NCI-H1694 treated with DMSO at 0.1 percent for 48 hours (cell line): ENCODE data around the gene CR1.
"Not testable (repeated sequence)": the region's sequence is repeated elsewhere in the genome, so short reads cannot be mapped to it uniquely, and the experiment has no call there.

Experiments
- DNase-seq: peaks from one replicate; lab custom pipeline; 2025; lab: John Stamatoyannopoulos, UW

Gene CR1

GRCh38 chr1:207589506-207589905 lies 93.5 kb downstream of the CR1 start:
- not testable (repeated sequence) for DNase-seq

GRCh38 chr1:207591205-207591604 lies 95.2 kb downstream of the CR1 start:
- DNase-seq: not testable (repeated sequence)

- not testable (repeated sequence) for DNase-seq
Measured at GRCh38 chr1:207594095-207594494, 98.1 kb downstream of the CR1 start.

GRCh38 chr1:207603777-207604176 lies 107.8 kb downstream of the CR1 start:
- no peak for DNase-seq

- DNase-seq: no peak
Measured at GRCh38 chr1:207605444-207606361, 109.7 kb downstream of the CR1 start.

GRCh38 chr1:207606362-207606755 lies 110.4 kb downstream of the CR1 start:
- no peak for DNase-seq

GRCh38 chr1:207612762-207613161 lies 116.8 kb downstream of the CR1 start:
- no peak for DNase-seq

GRCh38 chr1:207619871-207620542 lies 124.0 kb downstream of the CR1 start:
- peak; percentile 51 for DNase-seq

- DNase-seq: no peak
Measured at GRCh38 chr1:207620543-207620893, 124.6 kb downstream of the CR1 start.

GRCh38 chr1:207625504-207626071 lies 129.6 kb downstream of the CR1 start:
- not testable (repeated sequence) for DNase-seq

GRCh38 chr1:207626972-207627337 lies 131.0 kb downstream of the CR1 start:
- no peak for DNase-seq

- DNase-seq: no peak
Measured at GRCh38 chr1:207627496-207627895, 131.5 kb downstream of the CR1 start.

GRCh38 chr1:207628776-207629175 lies 132.8 kb downstream of the CR1 start:
- DNase-seq: no peak

GRCh38 chr1:207631137-207631536 lies 135.2 kb downstream of the CR1 start:
- DNase-seq: no peak

GRCh38 chr1:207633226-207633625 lies 137.3 kb downstream of the CR1 start:
- no peak for DNase-seq

- not testable (repeated sequence) for DNase-seq
Measured at GRCh38 chr1:207633699-207634289, 137.8 kb downstream of the CR1 start.

GRCh38 chr1:207634293-207634692 lies 138.3 kb downstream of the CR1 start:
- DNase-seq: not testable (repeated sequence)

- DNase-seq: not testable (repeated sequence)
Measured at GRCh38 chr1:207635569-207636186, 139.7 kb downstream of the CR1 start.

- not testable (repeated sequence) for DNase-seq
Measured at GRCh38 chr1:207638487-207639145, 142.7 kb downstream of the CR1 start.

GRCh38 chr1:207639362-207639761 lies 143.4 kb downstream of the CR1 start:
- not testable (repeated sequence) for DNase-seq

- no peak for DNase-seq
Measured at GRCh38 chr1:207644166-207644851, 148.4 kb downstream of the CR1 start.
